HL-60 (cell line): ENCODE measurements around the gene ZSCAN30.

Source experiments
- DNase-seq, 2 experiments: peaks; one replicate each; pipeline ENCODE4 v3.0.0-alpha.2; 2010 to 2020; ENCODE audit warnings: low read depth in 1 of 2, low spot score in 1 of 2
- H3K27ac ChIP-seq: fragments of 250-450 bp; sonication (Bioruptor Pico); replicated peaks from 2 replicates; pipeline ENCODE4 v1.5.1; 2020; ENCODE audit warnings: mild to moderate bottlenecking, moderate library complexity
- H3K27me3 ChIP-seq: fragments of 250-450 bp; sonication (Bioruptor Pico); 2 replicates; pipeline ENCODE4 v1.5.1; 2021; ENCODE audit warnings: mild to moderate bottlenecking, moderate library complexity; ENCODE audit not compliant: insufficient read depth, poor library complexity, severe bottlenecking
- H3K4me3 ChIP-seq: replicated peaks from 2 replicates; pipeline ENCODE4 v1.5.1; 2011; ENCODE audit warnings: mild to moderate bottlenecking, control low read depth, low read length; ENCODE audit not compliant: insufficient read depth
- GABPA ChIP-seq: IDR thresholded peaks from 2 replicates; pipeline ENCODE4 v1.6.1; 2012; ENCODE audit warnings: low read depth
- POLR2AphosphoS5 ChIP-seq: IDR thresholded peaks from 2 replicates; pipeline ENCODE4 v1.6.1; 2012; ENCODE audit warnings: low read depth
- REST ChIP-seq: IDR thresholded peaks from 2 replicates; pipeline ENCODE4 v1.6.1; 2012; ENCODE audit warnings: low read depth; ENCODE audit not compliant: insufficient replicate concordance
- SPI1 ChIP-seq: IDR thresholded peaks from 2 replicates; pipeline ENCODE4 v1.6.1; 2012; ENCODE audit warnings: low read depth, mild to moderate bottlenecking, borderline replicate concordance
- TF ChIP-seq, protein P1 (sequence below): IDR thresholded peaks from one replicate; pipeline ENCODE4 v1.5.1; 2011; ENCODE audit warnings: low read length, control low read depth, inconsistent platforms; ENCODE audit not compliant: insufficient read depth

ZSCAN30 gene

DNA sequence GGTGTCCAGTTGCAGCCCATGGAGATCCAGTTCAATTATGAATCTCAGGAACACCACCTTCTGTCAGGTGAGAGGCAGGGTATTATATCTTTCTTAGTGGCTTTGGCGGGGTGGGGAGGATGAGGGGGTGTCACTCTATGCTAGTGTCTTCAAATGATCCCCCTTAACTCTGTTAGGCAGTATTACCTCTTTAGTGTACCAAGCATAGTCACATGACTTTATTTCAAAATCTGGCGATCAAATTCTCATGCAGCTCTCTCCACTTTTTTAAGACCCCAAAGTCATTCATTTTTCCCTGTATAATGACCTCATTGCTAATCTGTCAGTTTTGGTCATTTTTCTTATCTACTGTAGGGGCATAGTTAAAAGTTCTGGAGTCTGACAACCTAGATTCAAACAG lies 1.1 kb upstream of the ZSCAN30 start:
- Histone ChIP-seq H3K4me3 (peak overlapping the region; percentile 93), H3K27ac (peak overlapping the region; percentile 80; the same call in 1 of the 2 replicates), H3K27me3 (no peaks in the 10 kb centered on the region)
- DNase-seq: no peak
- TF ChIP-seq POLR2AphosphoS5: no peak

GRCh38 chr18:35289727-35290093 lies 319 bp downstream of the ZSCAN30 start:
- no peaks in the 10 kb centered on the region for H3K27me3 ChIP-seq
- DNase-seq: peak in 1 of 2 experiments; percentile 32
- TF ChIP-seq, protein P1, sequence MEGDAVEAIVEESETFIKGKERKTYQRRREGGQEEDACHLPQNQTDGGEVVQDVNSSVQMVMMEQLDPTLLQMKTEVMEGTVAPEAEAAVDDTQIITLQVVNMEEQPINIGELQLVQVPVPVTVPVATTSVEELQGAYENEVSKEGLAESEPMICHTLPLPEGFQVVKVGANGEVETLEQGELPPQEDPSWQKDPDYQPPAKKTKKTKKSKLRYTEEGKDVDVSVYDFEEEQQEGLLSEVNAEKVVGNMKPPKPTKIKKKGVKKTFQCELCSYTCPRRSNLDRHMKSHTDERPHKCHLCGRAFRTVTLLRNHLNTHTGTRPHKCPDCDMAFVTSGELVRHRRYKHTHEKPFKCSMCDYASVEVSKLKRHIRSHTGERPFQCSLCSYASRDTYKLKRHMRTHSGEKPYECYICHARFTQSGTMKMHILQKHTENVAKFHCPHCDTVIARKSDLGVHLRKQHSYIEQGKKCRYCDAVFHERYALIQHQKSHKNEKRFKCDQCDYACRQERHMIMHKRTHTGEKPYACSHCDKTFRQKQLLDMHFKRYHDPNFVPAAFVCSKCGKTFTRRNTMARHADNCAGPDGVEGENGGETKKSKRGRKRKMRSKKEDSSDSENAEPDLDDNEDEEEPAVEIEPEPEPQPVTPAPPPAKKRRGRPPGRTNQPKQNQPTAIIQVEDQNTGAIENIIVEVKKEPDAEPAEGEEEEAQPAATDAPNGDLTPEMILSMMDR: no peak
- TF ChIP-seq GABPA (no peak), SPI1 (no peak), REST (peak; percentile 0)
- peak overlapping the region; percentile 80 for H3K27ac ChIP-seq
- peak overlapping the region; percentile 93 for H3K4me3 ChIP-seq

DNA sequence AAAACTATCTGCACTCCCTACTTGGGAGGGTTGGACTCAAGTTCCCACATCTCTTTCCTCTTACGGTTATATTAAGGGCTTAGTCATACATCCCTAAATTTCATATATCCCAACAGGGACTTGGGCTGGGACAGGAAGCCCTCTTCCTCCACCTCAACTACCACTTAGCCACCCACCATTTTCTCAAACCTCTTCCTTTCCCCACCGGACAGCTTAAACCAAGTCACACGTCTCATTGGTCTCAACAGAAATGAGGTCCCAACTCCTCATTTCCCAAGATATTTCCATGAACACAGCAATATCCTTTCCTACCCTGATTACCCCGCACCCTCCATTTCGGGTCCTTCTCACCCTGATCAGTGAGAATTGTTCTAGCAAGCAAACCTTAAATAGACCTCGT lies 736 bp downstream of the ZSCAN30 start:
- TF ChIP-seq, protein P1: no peak
- no peak for TF ChIP-seq SPI1
- no peak for TF ChIP-seq POLR2AphosphoS5
- TF ChIP-seq GABPA: no peak
- TF ChIP-seq REST: no peak
- Histone ChIP-seq H3K27me3 (no peaks in the 10 kb centered on the region), H3K27ac (peak overlapping the region; percentile 80), H3K4me3 (peak overlapping the region; percentile 93)
- DNase-seq: no peak

GRCh38 chr18:35284841-35285240 lies 5.2 kb downstream of the ZSCAN30 start:
- Histone ChIP-seq H3K4me3 (no peak overlapping the region), H3K27ac (no peak overlapping the region), H3K27me3 (no peaks in the 10 kb centered on the region)
- DNase-seq: no peak
- TF ChIP-seq GABPA (no peak), REST (no peak), SPI1 (no peak), POLR2AphosphoS5 (no peak)
- TF ChIP-seq, protein P1: no peak
